H1 (cell line): Measurements from ENCODE around the gene SEMA3A. TPM values are rescaled to one million over a fixed set of nuclear protein-coding genes. Genes with fewer than 3 reads are reported as not detected.

Source experiments
- CBX8 ChIP-seq: fragments of 300-800, 300-1000 bp; sonication (generic); IDR thresholded peaks from 2 replicates; pipeline ENCODE4 v1.7.1; 2016; ENCODE audit warnings: low read depth, low read length, borderline replicate concordance
- CHD1 ChIP-seq: IDR thresholded peaks from 2 replicates; pipeline ENCODE4 v1.6.1; 2012; ENCODE audit warnings: low read depth, low read length, improper control_type of control experiment
- RAD21 ChIP-seq, 2 experiments: IDR thresholded peaks in 1 of 2; conservative IDR thresholded peaks in 1 of 2; 2 replicates each; pipeline ENCODE4 v1.6.1; 2011; ENCODE audit warnings: low read depth in 2 of 2, low read length in 2 of 2, improper control_type of control experiment in 1 of 2, inconsistent platforms in 1 of 2, mild to moderate bottlenecking in 1 of 2, moderate library complexity in 1 of 2
- SP4 ChIP-seq: IDR thresholded peaks from 2 replicates; pipeline ENCODE4 v1.6.1; 2012; ENCODE audit warnings: low read length, inconsistent platforms
- SRF ChIP-seq: IDR thresholded peaks from 2 replicates; pipeline ENCODE4 v1.6.1; 2011; ENCODE audit warnings: mild to moderate bottlenecking, low read depth, low read length, moderate library complexity
- polyA plus RNA-seq, 7 experiments: library from polyadenylated mRNA; depleted of rRNA in 3 of 7; stranded (reverse) in 5 of 7; unstranded in 2 of 7; fragments of >200 nt in 5 of 7; fragments of 200-250 nt in 2 of 7; gene quantifications; 1 replicate in 5 of 7; 2 replicates in 1 of 7; 4 replicates in 1 of 7; pipeline versions ENCODE4 v1.2.1 to v1.2.3, GENCODE V29; 2011 to 2013; ENCODE audit warnings: missing spikeins in 2 of 7, mixed read lengths in 2 of 7
- total RNA-seq: library from RNA; stranded (reverse); fragmentation: NEBNext Ultra II Directional; extraction: Animal tissue kit (Norgen Biotek cat#: 25700); gene quantifications from 2 replicates; pipeline ENCODE4 v1.2.1, GENCODE V29; 2021
- TF ChIP-seq, protein P1 (sequence below): IDR thresholded peaks from 2 replicates; pipeline ENCODE4 v1.6.1; 2011; ENCODE audit warnings: low read length, improper control_type of control experiment

SEMA3A gene
- total and polyA plus RNA-seq, 2 of the 8 experiments (the other 6 are each of a cell fraction or from before 2014, with no cell fraction given), result 8.1 to 45.9 TPM

DNA sequence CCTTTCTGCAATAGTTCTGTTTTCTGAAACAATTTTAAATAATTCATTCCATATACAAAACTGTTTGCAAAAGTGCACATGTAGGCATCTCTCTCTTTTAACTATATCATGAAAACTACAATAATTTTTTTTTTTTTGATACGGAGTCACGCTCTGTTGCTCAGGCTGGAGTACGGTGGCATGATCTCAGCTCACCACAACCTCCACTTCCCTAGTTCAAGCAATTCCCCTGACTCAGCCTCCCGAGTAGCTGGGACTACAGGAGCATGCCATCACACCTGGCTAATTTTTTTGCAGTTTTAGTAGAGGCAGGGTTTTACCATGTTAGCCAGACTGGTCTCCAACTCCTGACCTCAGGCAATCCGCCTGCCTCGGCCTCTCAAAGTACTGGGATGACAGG, 44.0 kb upstream of the SEMA3A start (continued):
- TF ChIP-seq, protein P1, sequence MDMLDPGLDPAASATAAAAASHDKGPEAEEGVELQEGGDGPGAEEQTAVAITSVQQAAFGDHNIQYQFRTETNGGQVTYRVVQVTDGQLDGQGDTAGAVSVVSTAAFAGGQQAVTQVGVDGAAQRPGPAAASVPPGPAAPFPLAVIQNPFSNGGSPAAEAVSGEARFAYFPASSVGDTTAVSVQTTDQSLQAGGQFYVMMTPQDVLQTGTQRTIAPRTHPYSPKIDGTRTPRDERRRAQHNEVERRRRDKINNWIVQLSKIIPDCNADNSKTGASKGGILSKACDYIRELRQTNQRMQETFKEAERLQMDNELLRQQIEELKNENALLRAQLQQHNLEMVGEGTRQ, result no peak
- TF ChIP-seq SP4 (no peak), CBX8 (no peak), CHD1 (no peak), RAD21 (IDR thresholded peaks at IDR 0.05 in 1 of 2, conservative IDR thresholded peaks at IDR 0.05 in 1 of 2; ENCODE audit: low read depth in 2 of 2, low read length in 2 of 2) (no peak), SRF (no peak)
